ENCODE results near the gene TNNC2. TPM values are rescaled to one million over a fixed set of nuclear protein-coding genes. Genes with fewer than 3 reads are reported as not detected.

TNNC2 gene
- total RNA-seq, 4 donors from 2014 or later, result 1.4 to 10.7 (median 2.6) TPM; not detected in 1

- TF ChIP-seq CTCF (IDR thresholded peaks at IDR 0.05) (no peak), POLR2A (IDR thresholded peaks at IDR 0.05) (no peak)
- intact Hi-C loops (cut with DNase I; ENCODE audit: low total_unique reads), result no loop called here
- no peak overlapping the region for H3K4me3 ChIP-seq (ENCODE audit: low read depth, poor library complexity, severe bottlenecking)
- no peak for DNase-seq (ENCODE audit: low spot score in 2 of 2)
- 93% methylated on average over 5 of the region's 5 CpGs for WGBS, 2 donors
Observed at GRCh38 chr20:45859916-45860315, 32.8 kb upstream of the TNNC2 start.

- intact Hi-C loops (cut with DNase I; ENCODE audit: low total_unique reads), result no loop called here
- peak overlapping the region; percentile 38 for H3K4me3 ChIP-seq (ENCODE audit: low read depth, poor library complexity, severe bottlenecking)
- no peak for TF ChIP-seq CTCF (IDR thresholded peaks at IDR 0.05)
- no peak for TF ChIP-seq POLR2A (IDR thresholded peaks at IDR 0.05)
- 11 to 15% methylated on average over 13 of the region's 13 CpGs for WGBS, 2 donors
- no peak for DNase-seq (ENCODE audit: low spot score in 2 of 2)
Observed at GRCh38 chr20:45857882-45858216, 30.7 kb upstream of the TNNC2 start.

- intact Hi-C loops (cut with DNase I; ENCODE audit: low total_unique reads), result no loop called here
- WGBS, 2 donors, result 0% methylated on average over 32 to 36 of the region's 36 CpGs
- DNase-seq (ENCODE audit: low spot score in 2 of 2), result peak; percentile 98 to 99
- H3K4me3 ChIP-seq (ENCODE audit: low read depth, poor library complexity, severe bottlenecking), result peak within 1 kb of the TSS; percentile 83
- TF ChIP-seq CTCF (IDR thresholded peaks at IDR 0.05), result peak in 1 of 3 donors; percentile 61
- TF ChIP-seq POLR2A (IDR thresholded peaks at IDR 0.05), result no peak
Observed at GRCh38 chr20:45857114-45857881, 30.2 kb upstream of the TNNC2 start, which contains the start of the genes ACOT8 and ZSWIM3. Gene ACOT8 (minus strand): TSS chr20:45857392. CDS start chr20:45857315, 77 bp downstream. Gene ZSWIM3 (plus strand): TSS chr20:45857614. CDS start chr20:45857826, 212 bp downstream.

GRCh38 chr20:45853484-45853883 lies 26.4 kb upstream of the TNNC2 start:
- intact Hi-C loops (cut with DNase I; ENCODE audit: low total_unique reads), result no loop called here
- DNase-seq (ENCODE audit: low spot score in 2 of 2), result no peak
- TF ChIP-seq POLR2A (IDR thresholded peaks at IDR 0.05) (no peak), CTCF (IDR thresholded peaks at IDR 0.05) (no peak)
- WGBS, 2 donors, result 80 to 83% methylated on average over 2 of the region's 2 CpGs
- H3K4me3 ChIP-seq (ENCODE audit: low read depth, poor library complexity, severe bottlenecking), result no peak overlapping the region

- WGBS, 2 donors, result 84 to 96% methylated on average over 6 of the region's 6 CpGs
- intact Hi-C loops (cut with DNase I; ENCODE audit: low total_unique reads), result no loop called here
- no peak overlapping the region for H3K4me3 ChIP-seq (ENCODE audit: low read depth, poor library complexity, severe bottlenecking)
- DNase-seq (ENCODE audit: low spot score in 2 of 2), result no peak
- no peak for TF ChIP-seq POLR2A (IDR thresholded peaks at IDR 0.05)
- no peak for TF ChIP-seq CTCF (IDR thresholded peaks at IDR 0.05)
Observed at GRCh38 chr20:45852326-45852725, 25.2 kb upstream of the TNNC2 start.

GRCh38 chr20:45851501-45851900 lies 24.4 kb upstream of the TNNC2 start:
- intact Hi-C loops (cut with DNase I; ENCODE audit: low total_unique reads), result no loop called here
- no peak overlapping the region for H3K4me3 ChIP-seq (ENCODE audit: low read depth, poor library complexity, severe bottlenecking)
- no peak for TF ChIP-seq CTCF (IDR thresholded peaks at IDR 0.05)
- TF ChIP-seq POLR2A (IDR thresholded peaks at IDR 0.05), result no peak
- no peak for DNase-seq (ENCODE audit: low spot score in 2 of 2)

Data from lower leg skin (tissue), 4 donors.